Measurements from ENCODE around the gene VEGFC.
A peak's percentile ranks its signal among the peaks of the same experiment; 100 is the strongest.

VEGFC gene

DNA sequence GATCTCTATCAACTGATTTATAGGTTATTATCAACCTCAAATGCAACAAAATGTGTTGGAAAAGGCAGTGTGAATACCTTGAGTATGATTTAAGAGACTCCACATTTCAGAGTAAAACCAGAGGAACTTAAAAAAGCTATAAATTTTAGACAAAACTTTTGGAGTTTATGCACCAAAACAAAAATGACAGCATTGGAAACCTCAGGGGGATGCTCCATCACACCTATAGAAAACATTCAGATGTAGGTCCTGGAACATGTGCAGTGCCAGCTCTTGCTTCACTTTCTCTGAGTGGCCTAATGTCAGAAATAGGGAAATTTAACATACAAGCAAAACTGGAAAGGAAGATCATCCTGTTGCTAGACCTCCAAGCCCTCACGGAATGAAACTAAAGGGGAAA, 5.8 kb upstream of the VEGFC start:
- DNase-seq (ENCODE audit: low spot score), result no peak

- DNase-seq (ENCODE audit: low spot score), result no peak
Measured at GRCh38 chr4:176795441-176795840, 2.7 kb upstream of the VEGFC start.

- no peak for DNase-seq (ENCODE audit: low spot score)
Measured at GRCh38 chr4:176794651-176795050, 1.9 kb upstream of the VEGFC start.

GRCh38 chr4:176794151-176794550, 1.4 kb upstream of the VEGFC start:
- no peak for DNase-seq (ENCODE audit: low spot score)

- DNase-seq (ENCODE audit: low spot score), result no peak
Measured at GRCh38 chr4:176793060-176793605, 411 bp upstream of the VEGFC start.

GRCh38 chr4:176791591-176792325, 964 bp downstream of the VEGFC start:
- no peak for DNase-seq (ENCODE audit: low spot score)

DNA sequence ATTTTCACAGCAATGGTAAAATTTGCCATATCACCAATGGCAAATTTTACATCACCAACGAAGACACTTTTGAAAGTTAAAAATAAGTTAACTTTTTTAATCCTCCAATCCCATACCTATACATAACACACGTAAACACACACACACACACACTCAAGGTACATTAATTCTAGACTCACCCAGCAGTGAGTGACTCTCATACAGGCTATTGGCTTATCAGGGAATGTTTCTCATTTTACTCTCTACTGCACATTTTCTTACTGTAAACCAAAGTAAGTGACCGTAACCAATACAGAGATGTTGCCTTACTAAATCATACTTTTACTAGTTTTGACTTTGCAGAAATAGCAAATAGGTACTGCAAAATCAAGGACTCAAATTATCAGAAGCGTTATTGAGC, 2.3 kb downstream of the VEGFC start:
- DNase-seq (ENCODE audit: low spot score), result no peak

GRCh38 chr4:176789955-176790354, 2.8 kb downstream of the VEGFC start:
- DNase-seq (ENCODE audit: low spot score), result peak; percentile 77

- no peak for DNase-seq (ENCODE audit: low spot score)
Measured at GRCh38 chr4:176788971-176789370, 3.8 kb downstream of the VEGFC start.

- no peak for DNase-seq (ENCODE audit: low spot score)
Measured at GRCh38 chr4:176788248-176788647, 4.5 kb downstream of the VEGFC start.

- DNase-seq (ENCODE audit: low spot score), result no peak
Measured at GRCh38 chr4:176784816-176785215, 7.9 kb downstream of the VEGFC start.

GRCh38 chr4:176782794-176783193, 9.9 kb downstream of the VEGFC start:
- no peak for DNase-seq (ENCODE audit: low spot score)

GRCh38 chr4:176782191-176782590, 10.5 kb downstream of the VEGFC start:
- no peak for DNase-seq (ENCODE audit: low spot score)

- DNase-seq (ENCODE audit: low spot score), result no peak
Measured at GRCh38 chr4:176781739-176782100, 11.0 kb downstream of the VEGFC start.

DNA sequence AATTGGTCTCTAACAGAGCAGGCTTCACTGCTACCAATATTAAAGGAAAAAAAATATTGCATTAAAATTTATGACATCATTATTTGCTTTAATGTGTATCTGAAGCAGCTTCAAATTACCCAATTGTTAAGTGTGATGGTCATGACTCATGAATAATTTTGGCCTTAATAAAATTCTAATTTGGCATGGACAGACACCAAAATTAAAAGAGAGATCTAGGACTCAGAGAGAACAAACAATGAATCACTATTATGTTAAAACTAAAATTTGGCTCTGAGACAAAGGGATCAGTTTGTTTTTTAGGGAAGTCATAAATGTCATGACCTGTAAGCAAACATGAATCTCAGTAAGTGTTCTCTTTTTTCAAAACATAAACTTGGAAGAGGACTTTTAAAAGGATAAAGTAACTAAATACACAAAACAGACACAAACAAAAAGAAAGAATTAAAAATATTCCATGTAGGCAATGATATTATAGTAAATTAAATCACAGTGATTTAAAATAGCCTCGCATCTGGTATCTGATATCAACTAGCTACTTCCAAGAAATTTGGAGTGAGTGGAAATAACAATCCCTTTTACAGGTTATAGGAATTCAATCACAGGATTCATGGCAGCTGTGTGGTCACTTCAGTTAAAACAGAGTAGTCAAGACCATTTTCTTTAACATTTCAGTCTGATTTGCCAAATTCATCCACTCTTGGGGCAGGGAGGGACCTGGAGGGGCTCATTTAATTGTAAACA, 11.6 kb downstream of the VEGFC start:
- no peak for DNase-seq (ENCODE audit: low spot score)

- DNase-seq (ENCODE audit: low spot score), result no peak
Measured at GRCh38 chr4:176779421-176779820, 13.3 kb downstream of the VEGFC start.

GRCh38 chr4:176778491-176778890, 14.2 kb downstream of the VEGFC start:
- no peak for DNase-seq (ENCODE audit: low spot score)

DNA sequence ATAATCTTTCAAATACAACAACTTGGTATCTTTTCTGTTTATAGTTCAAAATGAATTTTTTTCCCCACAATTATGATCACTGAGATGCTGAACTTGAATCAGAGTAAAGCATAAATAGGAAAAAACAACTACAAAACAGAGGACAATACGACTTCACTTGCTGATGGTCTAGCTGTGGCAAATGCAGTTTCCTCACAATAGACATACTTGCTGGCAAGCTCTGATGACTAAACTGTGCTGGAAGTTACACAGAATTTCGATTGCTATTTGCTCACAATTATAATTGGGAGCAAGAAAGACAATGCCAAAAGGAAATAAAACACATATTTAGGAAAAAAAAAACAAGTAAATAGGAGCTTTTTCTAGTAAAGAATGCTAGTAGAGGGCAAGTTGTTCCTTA, 14.7 kb downstream of the VEGFC start:
- DNase-seq (ENCODE audit: low spot score), result peak; percentile 56

DNA sequence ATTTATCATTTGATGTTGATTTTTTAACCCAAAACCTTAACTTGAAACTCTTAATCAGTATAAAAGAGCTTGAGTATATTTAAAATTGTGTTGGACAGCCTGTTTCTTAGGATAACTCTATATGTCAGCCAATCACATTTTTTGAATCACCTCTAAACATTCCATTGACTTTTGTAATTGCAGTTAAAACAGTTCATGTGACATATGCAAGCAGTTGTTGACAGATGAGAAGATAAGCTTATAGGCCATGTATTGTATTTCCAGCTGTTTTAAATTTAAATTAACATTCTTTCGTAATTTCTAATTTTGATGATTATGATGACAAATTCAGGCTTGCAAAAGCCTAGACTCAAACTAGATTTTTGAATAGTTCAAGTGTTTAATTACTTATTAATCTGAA, 17.4 kb downstream of the VEGFC start:
- DNase-seq (ENCODE audit: low spot score), result no peak

DNA sequence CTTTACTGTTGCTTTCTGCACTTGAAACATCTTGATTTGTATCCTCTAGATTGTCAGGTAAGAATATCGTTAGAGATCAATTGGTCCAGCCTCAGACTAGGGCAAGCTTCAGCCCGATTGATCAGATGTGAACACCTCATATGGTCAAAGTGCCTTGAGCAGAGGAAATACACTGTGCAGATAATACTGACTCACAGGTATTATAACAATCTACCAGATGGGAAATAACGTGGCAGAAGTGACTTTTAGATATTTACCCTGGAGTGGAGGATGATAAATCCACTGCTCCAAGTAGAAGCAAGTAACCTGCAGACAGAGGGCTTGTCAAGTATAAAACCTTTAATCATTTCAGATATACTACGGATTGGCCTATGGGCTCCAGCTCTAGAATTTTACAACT, 17.9 kb downstream of the VEGFC start:
- no peak for DNase-seq (ENCODE audit: low spot score)

- no peak for DNase-seq (ENCODE audit: low spot score)
Measured at GRCh38 chr4:176769514-176769913, 23.2 kb downstream of the VEGFC start.

GRCh38 chr4:176767183-176767582, 25.5 kb downstream of the VEGFC start:
- DNase-seq (ENCODE audit: low spot score), result no peak

DNA sequence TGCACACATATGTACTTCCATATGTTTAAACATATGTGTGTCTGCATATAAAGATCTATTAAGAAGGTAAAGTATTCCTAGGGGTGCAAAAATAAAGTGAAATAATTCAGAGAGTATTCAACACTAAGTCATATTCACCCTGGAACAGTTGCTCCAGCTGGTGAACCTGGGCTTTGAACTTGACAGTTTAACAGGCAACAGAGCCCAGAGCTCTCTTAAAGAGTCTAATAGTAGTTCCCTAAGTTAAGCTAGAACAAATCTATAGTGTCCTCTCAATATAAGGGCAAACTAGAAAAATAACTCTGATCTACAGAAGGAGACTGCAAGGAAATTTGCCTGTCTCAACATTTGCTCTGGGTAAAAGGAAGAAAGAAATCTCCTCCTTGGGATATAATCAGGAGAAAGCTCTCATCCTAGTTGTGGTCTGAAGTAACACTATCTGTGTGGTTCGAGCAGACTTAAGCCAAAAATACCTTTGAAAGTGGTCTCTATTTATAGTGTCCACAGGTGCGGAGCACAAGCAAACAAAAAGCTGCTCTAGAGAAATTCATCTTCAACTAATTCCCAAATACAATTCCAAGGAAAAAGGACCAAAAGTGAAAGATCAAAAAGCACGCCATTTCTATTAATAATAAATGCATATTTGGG, 29.9 kb downstream of the VEGFC start:
- no peak for DNase-seq (ENCODE audit: low spot score)

All from kidney capillary endothelial cell (primary cell).